ENCODE results near the gene TRIP12.
"Not testable (repeated sequence)": the region's sequence is repeated elsewhere in the genome, so short reads cannot be mapped to it uniquely, and the experiment has no call there.

Gene TRIP12

GRCh38 chr2:229921892-229922448 lies at the start of gene TRIP12:
Gene TRIP12 (minus strand): TSS chr2:229922009. CDS start chr2:229880079, 41,930 bp downstream.
- peak; percentile 92 to 96 for DNase-seq

DNA sequence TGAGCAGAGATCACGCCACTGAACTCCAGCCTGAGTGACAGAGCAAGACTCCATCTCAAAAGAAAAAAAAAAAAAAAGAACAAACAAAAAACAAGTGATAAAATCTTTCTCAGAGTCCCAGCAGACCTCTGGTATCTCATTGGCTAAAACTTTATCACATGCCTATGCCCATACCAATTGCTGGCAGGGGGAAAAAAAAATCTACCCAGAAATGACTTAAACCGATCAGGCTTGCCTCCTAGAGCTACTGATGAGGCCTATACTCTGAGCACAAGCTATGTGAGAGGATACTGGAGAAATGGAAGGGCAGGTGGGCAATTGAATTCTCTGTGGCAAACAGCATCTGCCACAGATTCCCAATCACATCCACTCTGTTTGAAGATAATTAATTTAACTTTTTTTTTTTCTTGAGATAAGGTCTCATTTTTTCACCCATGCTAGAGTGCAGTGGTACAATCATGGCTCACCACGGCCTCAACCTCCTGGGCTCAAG lies 49.5 kb upstream of the TRIP12 start:
- no peak for DNase-seq

DNA sequence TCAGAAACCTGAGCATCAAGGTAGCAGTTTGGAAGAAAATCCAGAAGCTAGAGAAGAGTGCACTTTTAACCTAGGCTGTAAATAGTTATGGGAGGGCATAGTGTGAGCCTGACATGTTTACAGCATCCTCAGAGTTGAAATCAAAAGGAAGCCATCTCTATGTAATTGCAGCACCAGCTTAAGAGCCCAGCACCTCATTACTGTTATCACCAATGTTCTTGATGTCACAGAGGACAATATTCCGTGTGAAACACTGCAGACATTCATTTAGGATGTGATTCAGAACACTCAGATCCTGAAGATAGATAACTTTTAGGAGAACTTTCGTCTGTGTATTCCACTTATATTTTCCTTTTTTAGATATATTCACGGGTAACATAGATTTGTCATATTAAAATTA lies 48.6 kb upstream of the TRIP12 start:
- DNase-seq: no peak

DNA sequence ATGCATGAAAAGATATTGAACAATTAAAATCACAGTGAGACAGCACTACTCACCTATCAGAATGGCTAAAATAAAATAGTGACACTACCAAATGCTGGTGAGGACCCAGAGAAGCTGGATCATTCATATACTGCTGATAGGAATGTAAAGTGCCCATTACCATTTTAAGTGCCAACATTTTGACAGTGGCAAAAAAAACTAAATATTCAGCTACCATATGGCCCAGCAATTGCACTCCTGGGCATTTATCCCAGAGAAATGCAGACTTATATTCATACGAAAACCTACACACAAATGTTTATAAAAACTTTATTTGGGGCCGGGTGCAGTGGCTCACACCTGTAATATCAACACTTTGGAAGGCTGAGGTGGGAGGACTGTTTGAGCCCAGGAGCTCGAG lies 48.1 kb upstream of the TRIP12 start:
- DNase-seq: no peak

DNA sequence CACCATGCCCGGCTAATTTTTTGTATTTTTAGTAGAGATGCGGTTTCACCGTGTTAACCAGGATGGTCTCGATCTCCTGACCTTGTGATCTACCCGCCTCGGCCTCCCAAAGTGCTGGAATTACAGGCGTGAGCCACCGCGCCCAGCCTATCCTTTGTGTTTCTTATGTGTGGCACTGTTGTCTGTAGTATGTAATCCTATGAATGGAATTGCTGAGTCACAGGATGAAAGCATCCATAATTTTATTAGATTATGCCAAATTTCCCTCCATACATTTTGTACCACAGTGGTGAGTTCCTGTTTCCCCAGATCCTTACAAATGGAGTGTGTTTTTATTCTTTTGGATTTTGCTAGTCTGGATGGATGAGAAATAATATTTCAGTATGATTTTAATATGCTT lies 41.8 kb upstream of the TRIP12 start:
- not testable (repeated sequence) for DNase-seq

GRCh38 chr2:229956491-229956890 lies 34.7 kb upstream of the TRIP12 start:
- no peak for DNase-seq

- DNase-seq: no peak
Measured at GRCh38 chr2:229955663-229956062, 33.9 kb upstream of the TRIP12 start.

DNA sequence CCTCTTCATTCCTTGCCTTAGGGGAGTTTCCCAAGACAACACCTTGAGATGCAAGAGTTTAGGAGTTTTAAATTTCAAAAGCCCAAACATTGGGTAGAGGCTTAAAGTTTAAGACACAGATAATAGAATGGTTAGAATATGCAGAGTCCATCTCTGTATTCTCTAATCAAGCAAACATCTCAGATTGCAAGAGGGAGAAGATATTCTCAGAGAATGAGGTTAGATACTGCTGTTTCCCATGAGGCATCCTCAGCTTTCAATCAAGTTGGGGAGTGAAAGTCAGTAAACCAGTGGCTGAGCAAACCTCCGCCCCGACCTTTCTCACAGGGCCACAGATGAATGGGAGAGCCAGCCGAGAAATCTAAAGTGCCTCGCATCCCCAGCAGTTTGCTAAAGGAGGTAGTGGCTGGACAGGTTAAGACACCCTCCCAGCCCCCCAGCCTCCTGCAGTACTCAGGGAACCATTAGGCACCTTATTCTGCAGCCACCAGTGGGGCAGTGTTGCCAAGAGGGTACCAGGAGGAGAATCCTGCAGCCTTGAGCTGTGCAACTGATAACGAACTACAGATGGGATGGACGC lies 30.5 kb upstream of the TRIP12 start:
- no peak for DNase-seq

- DNase-seq: no peak
Measured at GRCh38 chr2:229947544-229947943, 25.7 kb upstream of the TRIP12 start.

- no peak for DNase-seq
Measured at GRCh38 chr2:229945975-229946374, 24.2 kb upstream of the TRIP12 start.

DNA sequence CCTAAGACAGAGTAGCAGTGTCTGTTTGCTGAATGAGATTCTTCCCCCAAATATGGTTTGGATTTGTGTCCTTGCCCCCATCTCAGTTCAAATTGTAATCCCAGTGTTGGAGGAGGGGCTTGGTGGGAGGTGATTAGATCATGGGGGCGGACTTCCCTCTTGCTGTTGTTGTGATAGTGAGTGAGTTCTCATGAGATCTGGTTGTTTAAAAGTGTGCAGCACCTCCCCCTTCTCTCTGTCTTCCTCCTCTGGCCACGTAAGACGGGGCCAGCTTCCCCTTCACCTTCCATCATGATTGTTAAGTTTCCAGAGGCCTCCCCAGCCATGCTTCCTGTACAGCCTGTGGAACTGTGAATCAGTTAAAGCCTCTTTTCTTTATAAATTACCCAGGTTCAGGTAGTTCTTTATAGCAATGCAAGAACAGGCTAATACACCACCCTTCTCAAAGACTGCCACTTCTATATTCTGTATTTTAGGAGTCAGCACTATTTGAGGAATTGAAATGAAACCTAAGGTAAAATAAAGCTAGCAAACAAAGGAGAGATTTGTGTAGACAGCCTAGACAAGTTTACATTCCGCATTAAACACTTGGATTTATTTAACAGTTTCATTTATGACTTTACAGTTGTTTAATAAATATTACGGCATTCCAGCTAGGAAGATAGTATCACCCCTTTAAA lies 22.1 kb upstream of the TRIP12 start:
- no peak for DNase-seq

GRCh38 chr2:229943171-229943570 lies 21.4 kb upstream of the TRIP12 start:
- no peak for DNase-seq

DNA sequence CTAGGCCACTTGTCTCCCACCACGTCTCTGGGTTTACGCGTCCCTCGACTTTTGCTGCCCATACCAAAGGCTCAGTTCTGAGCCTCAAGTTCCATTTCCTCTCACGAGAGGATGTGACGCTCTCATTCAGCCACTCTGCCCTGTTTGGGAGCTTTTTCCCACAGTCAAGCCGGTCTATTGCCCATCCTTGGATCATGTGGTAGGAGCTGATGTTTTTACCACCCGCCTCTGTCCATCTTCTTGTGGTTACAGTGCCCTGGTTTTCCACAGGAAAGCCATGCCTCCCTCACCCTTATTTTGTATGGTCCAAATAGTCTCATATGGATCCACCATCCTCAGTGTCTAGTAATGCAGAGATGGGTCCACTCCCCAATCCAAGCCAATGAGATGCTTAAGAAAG lies 20.9 kb upstream of the TRIP12 start:
- DNase-seq: no peak

- no peak for DNase-seq
Measured at GRCh38 chr2:229937537-229937936, 15.7 kb upstream of the TRIP12 start.

GRCh38 chr2:229931241-229931640 lies 9.4 kb upstream of the TRIP12 start:
- no peak for DNase-seq

GRCh38 chr2:229930656-229931055 lies 8.8 kb upstream of the TRIP12 start:
- no peak for DNase-seq

DNA sequence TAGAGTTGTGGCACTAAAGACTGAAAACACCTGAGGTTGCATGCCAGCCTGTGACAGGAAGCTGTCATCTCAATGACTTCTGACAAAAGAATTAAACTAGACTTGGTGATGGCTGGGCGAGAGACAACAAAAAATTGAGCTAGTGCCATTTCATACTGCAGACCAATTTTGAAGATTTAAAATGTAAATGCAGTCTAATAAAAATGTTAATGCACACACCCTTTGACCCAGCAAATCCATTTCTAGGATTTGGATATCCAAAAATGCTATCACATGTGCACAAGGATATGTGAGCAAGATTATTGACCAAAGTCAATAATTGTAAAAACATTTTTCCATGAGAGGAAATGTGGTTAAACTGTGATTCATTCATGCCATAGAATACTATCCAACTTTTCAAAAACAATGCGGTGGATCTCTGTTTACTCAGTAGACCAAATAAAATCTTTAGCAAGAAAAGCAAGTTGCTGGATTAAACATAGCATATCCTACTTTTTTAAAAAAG lies 6.1 kb upstream of the TRIP12 start:
- no peak for DNase-seq

DNA sequence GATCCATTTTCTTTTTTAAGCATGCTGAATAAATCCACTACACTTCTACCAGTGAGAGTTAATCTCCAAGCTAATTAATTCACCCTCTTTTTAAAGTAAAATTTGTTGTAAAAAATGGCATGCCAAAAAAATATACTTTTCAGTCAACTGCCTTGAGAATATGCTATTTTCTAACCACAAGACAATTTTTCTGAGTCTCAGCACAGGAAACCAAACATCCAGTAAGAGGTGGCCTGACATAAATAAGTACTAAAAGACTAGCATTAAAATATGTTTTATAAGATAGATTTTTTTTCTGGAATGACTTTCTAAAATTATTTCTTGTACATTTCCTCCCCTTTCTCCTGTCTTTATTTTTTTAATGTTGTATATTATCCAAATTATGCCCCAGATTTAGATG lies 3.4 kb upstream of the TRIP12 start:
- DNase-seq: no peak

DNA sequence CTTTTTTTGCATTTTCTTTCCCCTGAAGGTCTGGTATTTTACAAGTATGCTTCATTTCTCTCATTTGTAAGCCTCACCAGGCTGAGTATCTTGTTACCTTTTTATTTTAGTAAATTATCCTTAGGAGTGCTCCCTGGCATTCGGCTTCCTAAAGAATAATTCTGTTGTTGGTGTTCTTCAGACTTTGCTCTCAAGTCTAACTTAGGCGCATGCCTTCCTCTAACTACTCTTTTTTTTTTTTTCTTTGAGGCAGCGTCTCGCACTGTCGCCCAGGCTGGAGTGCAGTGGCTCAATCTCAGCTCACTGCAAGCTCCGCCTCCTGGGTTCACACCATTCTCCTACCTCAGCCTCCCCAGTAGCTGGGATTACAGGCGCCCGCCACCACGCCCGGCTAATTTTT lies 2.7 kb upstream of the TRIP12 start:
- DNase-seq: not testable (repeated sequence)

GRCh38 chr2:229922449-229923386 lies 909 bp upstream of the TRIP12 start, which contains the start of gene FBXO36:
Gene FBXO36 (plus strand): TSS chr2:229922503. CDS start chr2:229922514, 11 bp downstream.
- peak in 1 of 2 donors; percentile 92 for DNase-seq

DNA sequence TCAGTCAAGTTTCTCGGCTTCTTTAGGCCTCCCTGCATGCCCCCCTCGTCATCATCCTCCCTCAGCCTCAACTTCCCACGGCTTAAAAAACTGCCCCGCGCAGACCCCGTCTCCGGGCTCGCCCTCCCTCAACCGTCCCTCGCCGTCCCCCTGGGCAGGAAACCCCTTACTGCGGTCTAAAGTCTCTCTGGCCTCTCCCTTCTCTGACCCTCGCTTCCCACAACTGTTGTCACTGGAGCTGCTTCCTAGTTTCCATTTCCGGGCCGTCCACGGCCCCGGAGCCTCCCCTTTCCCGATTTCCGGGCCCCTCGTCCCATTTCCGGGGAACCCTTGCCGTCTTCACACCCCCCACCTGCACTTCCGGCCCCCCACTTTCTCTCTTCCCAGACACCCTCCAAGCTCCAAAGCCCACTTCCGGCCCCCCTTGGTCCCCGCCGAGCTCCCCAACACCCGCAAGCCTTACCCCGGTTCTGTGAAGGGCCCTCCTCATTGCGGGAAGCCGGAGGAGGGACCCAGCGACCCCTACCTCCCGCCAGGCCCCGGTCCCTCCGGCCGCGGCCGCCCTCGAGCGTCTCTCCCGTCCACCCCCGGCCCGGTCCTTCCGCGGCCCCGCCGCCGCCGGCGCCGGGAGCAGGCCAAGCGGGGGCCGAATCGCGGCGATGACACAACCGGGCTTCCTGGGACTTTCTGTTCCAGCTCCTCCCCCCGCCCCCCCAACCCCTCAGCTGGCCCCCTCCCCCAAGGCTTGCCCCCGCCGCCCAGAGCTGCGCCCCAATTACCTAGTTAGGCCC lies 513 bp downstream of the TRIP12 start:
- peak; percentile 64 to 74 for DNase-seq
